C4-2B (cell line): Measurements from ENCODE around the gene OPRD1.
A peak's percentile ranks its signal among the peaks of the same experiment; 100 is the strongest.

Experiments
- H3K27ac ChIP-seq: fragments of 450-650 bp; 2 replicates; pipeline ENCODE4 v1.5.1; 2017
- ZFX ChIP-seq: fragments of 450-650 bp; IDR thresholded peaks from 2 replicates; pipeline ENCODE4 v1.6.1; 2017
- TF ChIP-seq, protein P1 (sequence below): fragments of 450-650 bp; conservative IDR thresholded peaks from 2 replicates; pipeline ENCODE4 v1.5.1; 2017; ENCODE audit warnings: mild to moderate bottlenecking

Gene OPRD1

DNA sequence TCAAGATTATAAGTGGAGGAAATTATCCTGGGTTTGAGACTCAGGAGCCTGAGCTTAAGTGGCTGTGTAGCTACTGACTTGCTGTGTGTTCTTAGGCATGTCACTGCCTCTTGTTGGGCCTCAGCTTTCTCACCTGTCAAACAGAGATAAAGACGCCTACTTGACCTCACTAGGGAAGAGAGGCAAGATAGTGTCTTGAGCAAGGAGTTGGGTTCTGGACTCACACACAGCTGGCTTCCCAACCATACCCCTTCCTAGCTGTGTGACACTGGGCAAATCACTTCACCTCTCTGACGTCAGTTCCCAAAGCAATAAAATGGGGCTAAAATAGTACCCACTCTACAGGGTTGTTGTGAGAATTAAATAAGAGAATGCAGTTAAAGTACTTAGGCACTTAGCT, 90.8 kb downstream of the OPRD1 start:
- H3K27ac ChIP-seq: no peak overlapping the region
- TF ChIP-seq, protein P1, sequence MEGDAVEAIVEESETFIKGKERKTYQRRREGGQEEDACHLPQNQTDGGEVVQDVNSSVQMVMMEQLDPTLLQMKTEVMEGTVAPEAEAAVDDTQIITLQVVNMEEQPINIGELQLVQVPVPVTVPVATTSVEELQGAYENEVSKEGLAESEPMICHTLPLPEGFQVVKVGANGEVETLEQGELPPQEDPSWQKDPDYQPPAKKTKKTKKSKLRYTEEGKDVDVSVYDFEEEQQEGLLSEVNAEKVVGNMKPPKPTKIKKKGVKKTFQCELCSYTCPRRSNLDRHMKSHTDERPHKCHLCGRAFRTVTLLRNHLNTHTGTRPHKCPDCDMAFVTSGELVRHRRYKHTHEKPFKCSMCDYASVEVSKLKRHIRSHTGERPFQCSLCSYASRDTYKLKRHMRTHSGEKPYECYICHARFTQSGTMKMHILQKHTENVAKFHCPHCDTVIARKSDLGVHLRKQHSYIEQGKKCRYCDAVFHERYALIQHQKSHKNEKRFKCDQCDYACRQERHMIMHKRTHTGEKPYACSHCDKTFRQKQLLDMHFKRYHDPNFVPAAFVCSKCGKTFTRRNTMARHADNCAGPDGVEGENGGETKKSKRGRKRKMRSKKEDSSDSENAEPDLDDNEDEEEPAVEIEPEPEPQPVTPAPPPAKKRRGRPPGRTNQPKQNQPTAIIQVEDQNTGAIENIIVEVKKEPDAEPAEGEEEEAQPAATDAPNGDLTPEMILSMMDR: no peak
- TF ChIP-seq ZFX: no peak

DNA sequence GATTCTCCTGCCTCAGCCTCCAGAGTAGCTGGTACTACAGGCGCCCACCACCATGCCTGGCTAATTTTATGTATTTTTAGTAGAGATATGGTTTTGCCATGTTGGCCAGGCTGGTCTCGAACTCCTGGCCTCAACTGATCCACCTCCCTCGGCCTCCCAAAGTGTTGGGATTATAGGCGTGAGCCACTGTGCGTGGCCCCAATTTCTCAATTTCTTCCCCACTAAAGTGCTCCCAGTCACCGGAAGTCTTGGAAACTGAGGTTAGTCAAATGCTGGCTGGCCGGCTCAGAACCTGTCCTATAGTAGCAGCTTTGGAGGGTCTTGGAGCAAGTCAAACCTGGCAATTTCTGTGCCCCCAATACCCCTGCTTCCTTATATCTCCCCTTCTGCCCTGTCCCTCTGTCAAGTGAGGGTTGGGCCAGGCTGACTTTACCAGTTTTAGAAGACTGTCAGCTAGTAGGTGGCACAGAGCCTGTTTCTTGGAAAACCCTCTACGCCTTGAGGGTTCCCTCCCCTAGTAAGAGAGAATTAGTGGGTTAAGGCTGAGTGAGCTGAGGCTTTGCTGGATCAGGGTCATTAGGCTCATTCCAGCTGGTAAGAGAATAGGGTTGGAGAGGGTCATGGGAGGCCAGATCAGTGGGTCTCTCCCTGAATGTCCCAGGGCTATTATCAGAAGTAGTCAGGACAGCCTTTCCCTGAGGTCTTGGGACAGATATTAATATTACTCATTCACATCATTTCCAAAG, 94.1 kb downstream of the OPRD1 start:
- no peak for TF ChIP-seq ZFX
- TF ChIP-seq, protein P1: no peak
- H3K27ac ChIP-seq: no peak overlapping the region

DNA sequence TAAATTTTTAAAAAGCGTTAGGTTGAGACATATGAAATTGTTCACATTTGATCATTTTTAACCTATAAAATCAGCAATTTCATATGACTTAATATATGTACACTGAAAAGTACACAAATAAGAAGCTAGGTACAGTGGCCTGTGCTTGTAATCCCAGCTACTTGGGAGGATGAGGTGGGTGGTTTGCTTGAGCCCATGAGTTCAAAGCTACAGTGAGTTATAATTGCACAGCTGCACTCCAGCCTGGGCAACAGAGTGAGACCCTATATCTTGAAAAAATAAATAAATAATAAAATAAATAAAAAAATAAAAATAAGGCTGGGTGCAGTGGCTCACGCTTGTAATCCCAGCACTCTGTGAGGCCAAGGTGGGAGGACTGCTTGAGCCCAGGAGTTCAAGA, 97.2 kb downstream of the OPRD1 start:
- TF ChIP-seq, protein P1: no peak
- no peak for TF ChIP-seq ZFX
- no peak overlapping the region for H3K27ac ChIP-seq

DNA sequence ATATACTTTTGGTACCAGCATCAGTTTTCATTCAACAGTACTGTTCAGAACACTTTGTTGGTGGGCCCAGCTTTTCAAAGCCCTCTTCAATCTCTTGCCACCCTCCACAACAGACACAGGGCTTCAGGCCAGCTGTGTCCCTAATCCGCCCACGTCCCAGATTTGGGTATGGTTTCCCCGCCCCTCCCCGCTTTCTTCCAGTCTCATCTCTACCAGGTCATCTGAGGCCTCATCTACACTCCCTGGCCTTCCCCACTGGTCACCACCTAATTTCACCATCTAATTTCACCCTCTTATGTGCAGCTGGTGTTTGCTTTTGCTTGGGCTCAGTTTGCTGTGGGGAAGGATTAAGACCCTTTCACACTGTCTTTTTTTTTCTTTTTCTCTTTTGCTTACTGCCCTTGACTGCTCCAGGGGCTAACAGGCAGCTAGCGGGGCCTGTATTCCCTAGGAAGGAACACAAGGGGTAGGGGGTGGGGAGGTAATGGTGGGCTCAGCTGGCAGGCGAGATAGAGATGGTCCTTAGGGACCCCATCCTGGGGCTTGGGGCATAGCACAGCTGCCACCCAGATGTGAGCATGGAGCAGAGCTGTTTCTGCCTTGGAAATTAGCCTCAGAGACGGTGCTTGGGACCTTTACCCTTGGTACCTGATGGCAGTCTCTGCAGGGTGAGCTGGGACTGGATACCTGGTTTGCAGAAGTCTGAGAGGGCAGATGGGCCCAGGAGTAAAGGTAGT, 98.6 kb downstream of the OPRD1 start:
- H3K27ac ChIP-seq: no peak overlapping the region
- TF ChIP-seq, protein P1: no peak
- no peak for TF ChIP-seq ZFX

DNA sequence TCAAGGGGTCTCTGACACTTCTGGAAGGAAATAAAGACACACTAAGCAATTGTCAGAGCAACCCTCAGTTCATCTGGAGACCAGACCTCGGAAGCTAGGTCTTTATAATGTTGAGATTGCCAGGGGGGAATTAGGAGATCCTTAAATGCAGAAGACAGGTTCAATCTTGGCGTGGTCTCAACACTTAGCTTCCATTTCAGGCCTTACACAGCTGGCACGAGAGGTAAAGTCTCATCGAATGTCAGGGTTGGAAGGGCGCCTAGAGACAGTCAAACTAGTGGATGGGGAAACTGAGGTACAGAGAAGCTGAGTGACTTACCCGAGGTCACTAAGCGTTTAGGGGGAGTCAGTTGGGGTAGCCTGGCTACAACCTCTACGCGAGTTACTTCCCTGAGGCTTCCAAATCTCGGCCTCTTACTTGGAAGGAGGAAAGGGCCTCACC, 101.8 kb downstream of the OPRD1 start:
- H3K27ac ChIP-seq: peak overlapping the region; percentile 74
- TF ChIP-seq ZFX: no peak
- TF ChIP-seq, protein P1: no peak

DNA sequence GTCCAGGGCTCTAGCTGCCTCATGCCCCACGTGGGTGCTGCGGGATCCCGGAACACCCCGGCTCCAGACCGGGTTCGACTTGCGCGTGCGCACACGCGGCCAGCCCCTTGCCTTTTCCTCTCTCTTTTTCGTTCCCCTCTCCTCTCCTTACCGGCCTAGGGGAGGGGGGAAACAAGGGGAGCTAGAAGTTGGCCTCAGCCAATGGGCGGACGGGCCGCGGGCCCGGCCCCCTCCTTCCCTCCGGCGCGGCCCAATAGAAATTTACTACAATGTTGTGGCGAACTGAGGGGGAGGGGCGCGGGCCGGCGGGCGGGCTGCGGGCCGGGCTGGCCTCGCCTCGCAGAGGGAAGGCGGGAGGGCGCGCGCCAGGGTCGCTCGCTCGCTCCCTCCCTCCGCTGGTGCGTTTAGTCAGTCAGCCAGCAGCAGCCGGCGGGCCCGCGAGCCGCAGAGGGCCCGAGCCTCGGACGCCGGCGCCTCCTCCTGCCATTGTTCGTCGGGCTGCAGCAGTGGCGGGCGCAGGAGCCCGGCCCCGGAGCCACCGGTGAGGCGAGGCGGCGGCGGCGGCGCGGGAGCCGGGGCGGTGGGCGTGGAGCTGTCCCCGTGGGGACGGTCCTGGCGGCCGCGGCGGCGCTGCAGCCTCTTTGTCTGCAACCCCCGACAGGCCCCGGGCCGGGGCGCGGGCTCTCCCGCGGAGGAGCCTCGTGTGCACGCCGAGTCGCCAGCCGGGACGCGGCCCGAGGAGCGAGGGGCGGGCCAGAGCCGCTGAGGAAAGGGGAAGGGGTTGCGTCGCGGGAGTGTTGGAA, 102.5 kb downstream of the OPRD1 start, which contains the start of gene EPB41:
Gene EPB41 (plus strand): TSS at position 342 of the 803 bp plus-strand sequence. CDS start 72,869 bp downstream, outside the sequence.
- peak within 1 kb of the TSS; percentile 74 for H3K27ac ChIP-seq

More for the DNA sequence above, 102.5 kb downstream of the OPRD1 start, which contains the start of gene EPB41:
- TF ChIP-seq, protein P1: no peak
- peak; percentile 71 for TF ChIP-seq ZFX
